ENCODE measurements around the gene NKTR. TPM values are rescaled to one million over a fixed set of nuclear protein-coding genes. Genes with fewer than 3 reads are reported as not detected.

The NKTR gene
- total and polyA plus RNA-seq, 2 of the 13 experiments (the other 11 are each of a cell fraction or from before 2014, with no cell fraction given): 41.3 to 59.6 TPM

DNA sequence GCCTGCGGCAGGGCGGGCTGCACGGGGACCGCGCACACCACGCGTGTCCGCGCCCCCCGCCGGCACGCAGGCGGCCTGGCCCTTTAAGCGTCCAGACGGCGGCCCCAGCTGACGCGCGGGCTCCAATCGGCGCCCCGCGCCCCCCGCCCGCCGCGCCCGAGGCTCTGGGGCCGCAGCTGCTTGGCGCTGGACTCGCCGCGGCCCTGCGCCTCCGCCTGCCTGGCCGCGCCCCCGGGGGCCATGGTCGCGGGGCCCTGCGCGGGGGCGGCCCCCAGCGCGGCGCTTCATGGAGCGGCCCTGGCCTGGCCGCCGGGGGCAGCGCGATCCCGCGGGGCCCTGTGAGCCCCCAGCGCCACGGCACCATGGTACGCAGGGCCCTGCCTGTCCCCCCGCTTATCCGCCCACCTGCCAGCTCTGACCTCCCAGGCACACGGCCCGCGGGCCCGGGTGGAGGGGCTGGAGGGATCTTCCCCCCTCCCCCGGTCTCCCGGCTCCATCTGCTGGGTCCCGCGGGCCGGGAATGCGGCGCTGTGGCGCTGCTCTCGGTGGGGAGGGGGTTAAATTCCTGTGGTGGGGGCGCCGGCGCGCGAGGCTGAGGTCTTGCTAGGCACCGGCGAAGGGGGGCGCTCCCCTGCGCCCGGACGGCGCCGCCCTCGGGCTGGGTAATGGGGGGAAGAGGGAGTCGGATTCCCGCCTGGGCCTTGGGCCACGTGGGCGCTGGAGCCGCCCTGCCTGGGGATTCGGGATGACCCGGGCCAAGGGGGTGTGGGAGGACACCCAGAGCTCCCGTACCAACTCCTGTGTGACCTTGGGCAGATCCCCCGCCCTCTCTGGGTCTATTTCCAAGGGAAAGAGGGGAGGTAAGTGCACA is 54.1 kb downstream of the NKTR start (continued):
- TF ChIP-seq, protein P1, sequence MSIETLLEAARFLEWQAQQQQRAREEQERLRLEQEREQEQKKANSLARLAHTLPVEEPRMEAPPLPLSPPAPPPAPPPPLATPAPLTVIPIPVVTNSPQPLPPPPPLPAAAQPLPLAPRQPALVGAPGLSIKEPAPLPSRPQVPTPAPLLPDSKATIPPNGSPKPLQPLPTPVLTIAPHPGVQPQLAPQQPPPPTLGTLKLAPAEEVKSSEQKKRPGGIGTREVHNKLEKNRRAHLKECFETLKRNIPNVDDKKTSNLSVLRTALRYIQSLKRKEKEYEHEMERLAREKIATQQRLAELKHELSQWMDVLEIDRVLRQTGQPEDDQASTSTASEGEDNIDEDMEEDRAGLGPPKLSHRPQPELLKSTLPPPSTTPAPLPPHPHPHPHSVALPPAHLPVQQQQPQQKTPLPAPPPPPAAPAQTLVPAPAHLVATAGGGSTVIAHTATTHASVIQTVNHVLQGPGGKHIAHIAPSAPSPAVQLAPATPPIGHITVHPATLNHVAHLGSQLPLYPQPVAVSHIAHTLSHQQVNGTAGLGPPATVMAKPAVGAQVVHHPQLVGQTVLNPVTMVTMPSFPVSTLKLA (IDR thresholded peaks at IDR 0.05): no peak
- TF ChIP-seq, protein P2, sequence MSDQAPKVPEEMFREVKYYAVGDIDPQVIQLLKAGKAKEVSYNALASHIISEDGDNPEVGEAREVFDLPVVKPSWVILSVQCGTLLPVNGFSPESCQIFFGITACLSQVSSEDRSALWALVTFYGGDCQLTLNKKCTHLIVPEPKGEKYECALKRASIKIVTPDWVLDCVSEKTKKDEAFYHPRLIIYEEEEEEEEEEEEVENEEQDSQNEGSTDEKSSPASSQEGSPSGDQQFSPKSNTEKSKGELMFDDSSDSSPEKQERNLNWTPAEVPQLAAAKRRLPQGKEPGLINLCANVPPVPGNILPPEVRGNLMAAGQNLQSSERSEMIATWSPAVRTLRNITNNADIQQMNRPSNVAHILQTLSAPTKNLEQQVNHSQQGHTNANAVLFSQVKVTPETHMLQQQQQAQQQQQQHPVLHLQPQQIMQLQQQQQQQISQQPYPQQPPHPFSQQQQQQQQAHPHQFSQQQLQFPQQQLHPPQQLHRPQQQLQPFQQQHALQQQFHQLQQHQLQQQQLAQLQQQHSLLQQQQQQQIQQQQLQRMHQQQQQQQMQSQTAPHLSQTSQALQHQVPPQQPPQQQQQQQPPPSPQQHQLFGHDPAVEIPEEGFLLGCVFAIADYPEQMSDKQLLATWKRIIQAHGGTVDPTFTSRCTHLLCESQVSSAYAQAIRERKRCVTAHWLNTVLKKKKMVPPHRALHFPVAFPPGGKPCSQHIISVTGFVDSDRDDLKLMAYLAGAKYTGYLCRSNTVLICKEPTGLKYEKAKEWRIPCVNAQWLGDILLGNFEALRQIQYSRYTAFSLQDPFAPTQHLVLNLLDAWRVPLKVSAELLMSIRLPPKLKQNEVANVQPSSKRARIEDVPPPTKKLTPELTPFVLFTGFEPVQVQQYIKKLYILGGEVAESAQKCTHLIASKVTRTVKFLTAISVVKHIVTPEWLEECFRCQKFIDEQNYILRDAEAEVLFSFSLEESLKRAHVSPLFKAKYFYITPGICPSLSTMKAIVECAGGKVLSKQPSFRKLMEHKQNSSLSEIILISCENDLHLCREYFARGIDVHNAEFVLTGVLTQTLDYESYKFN (CRISPR knock-in tag; conservative IDR thresholded peaks at IDR 0.05): 0 out of 2 replicates have a peak, but pooled peaks have one; percentile 24
- no peak for TF ChIP-seq KLF13 (CRISPR knock-in tag; IDR thresholded peaks at IDR 0.05)
- TF ChIP-seq, protein P3, sequence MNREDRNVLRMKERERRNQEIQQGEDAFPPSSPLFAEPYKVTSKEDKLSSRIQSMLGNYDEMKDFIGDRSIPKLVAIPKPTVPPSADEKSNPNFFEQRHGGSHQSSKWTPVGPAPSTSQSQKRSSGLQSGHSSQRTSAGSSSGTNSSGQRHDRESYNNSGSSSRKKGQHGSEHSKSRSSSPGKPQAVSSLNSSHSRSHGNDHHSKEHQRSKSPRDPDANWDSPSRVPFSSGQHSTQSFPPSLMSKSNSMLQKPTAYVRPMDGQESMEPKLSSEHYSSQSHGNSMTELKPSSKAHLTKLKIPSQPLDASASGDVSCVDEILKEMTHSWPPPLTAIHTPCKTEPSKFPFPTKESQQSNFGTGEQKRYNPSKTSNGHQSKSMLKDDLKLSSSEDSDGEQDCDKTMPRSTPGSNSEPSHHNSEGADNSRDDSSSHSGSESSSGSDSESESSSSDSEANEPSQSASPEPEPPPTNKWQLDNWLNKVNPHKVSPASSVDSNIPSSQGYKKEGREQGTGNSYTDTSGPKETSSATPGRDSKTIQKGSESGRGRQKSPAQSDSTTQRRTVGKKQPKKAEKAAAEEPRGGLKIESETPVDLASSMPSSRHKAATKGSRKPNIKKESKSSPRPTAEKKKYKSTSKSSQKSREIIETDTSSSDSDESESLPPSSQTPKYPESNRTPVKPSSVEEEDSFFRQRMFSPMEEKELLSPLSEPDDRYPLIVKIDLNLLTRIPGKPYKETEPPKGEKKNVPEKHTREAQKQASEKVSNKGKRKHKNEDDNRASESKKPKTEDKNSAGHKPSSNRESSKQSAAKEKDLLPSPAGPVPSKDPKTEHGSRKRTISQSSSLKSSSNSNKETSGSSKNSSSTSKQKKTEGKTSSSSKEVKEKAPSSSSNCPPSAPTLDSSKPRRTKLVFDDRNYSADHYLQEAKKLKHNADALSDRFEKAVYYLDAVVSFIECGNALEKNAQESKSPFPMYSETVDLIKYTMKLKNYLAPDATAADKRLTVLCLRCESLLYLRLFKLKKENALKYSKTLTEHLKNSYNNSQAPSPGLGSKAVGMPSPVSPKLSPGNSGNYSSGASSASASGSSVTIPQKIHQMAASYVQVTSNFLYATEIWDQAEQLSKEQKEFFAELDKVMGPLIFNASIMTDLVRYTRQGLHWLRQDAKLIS (CRISPR knock-in tag; IDR thresholded peaks at IDR 0.05): no peak
- no peak for TF ChIP-seq GTF2F1 (IDR thresholded peaks at IDR 0.05; ENCODE audit: low read length)
- TF ChIP-seq ZFY (CRISPR knock-in tag; IDR thresholded peaks at IDR 0.05): peak; percentile 56; the same call in 1 of the 2 replicates
- TF ChIP-seq, protein P4, sequence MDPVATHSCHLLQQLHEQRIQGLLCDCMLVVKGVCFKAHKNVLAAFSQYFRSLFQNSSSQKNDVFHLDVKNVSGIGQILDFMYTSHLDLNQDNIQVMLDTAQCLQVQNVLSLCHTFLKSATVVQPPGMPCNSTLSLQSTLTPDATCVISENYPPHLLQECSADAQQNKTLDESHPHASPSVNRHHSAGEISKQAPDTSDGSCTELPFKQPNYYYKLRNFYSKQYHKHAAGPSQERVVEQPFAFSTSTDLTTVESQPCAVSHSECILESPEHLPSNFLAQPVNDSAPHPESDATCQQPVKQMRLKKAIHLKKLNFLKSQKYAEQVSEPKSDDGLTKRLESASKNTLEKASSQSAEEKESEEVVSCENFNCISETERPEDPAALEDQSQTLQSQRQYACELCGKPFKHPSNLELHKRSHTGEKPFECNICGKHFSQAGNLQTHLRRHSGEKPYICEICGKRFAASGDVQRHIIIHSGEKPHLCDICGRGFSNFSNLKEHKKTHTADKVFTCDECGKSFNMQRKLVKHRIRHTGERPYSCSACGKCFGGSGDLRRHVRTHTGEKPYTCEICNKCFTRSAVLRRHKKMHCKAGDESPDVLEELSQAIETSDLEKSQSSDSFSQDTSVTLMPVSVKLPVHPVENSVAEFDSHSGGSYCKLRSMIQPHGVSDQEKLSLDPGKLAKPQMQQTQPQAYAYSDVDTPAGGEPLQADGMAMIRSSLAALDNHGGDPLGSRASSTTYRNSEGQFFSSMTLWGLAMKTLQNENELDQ (CRISPR knock-in tag; IDR thresholded peaks at IDR 0.05; ENCODE audit: borderline replicate concordance): no peak
- no peak for TF ChIP-seq ZC3H13 (CRISPR knock-in tag; IDR thresholded peaks at IDR 0.05)
- TF ChIP-seq, protein P5, sequence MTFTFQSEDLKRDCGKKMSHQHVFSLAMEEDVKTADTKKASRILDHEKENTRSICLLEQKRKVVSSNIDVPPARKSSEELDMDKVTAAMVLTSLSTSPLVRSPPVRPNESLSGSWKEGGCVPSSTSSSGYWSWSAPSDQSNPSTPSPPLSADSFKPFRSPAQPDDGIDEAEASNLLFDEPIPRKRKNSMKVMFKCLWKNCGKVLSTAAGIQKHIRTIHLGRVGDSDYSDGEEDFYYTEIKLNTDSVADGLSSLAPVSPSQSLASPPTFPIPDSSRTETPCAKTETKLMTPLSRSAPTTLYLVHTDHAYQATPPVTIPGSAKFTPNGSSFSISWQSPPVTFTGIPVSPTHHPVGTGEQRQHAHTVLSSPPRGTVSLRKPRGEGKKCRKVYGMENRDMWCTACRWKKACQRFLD (CRISPR knock-in tag; IDR thresholded peaks at IDR 0.05; ENCODE audit: borderline replicate concordance): 0 out of 2 replicates have a peak, but pooled peaks have one; percentile 46
- no peak; the same call in 1 of the 2 replicates for TF ChIP-seq ZNF782 (CRISPR knock-in tag; IDR thresholded peaks at IDR 0.05; ENCODE audit: borderline replicate concordance)
- no peak for TF ChIP-seq ZNF260 (CRISPR knock-in tag; IDR thresholded peaks at IDR 0.05; ENCODE audit: borderline replicate concordance, low read depth)
- TF ChIP-seq ZNF772 (CRISPR knock-in tag; IDR thresholded peaks at IDR 0.05): no peak
